A549 treated with AZD9567 at 1 μM for 4 hours (cell line): ENCODE data around the gene AATF. TPM values are rescaled to one million over a fixed set of nuclear protein-coding genes. Genes with fewer than 3 reads are reported as not detected.

Experiments used
- total RNA-seq: library from RNA; stranded (reverse); fragments of 200-300 nt; extraction: Qiagen RNA extraction; gene quantifications from 5 replicates; pipeline ENCODE4 v1.2.3, GENCODE V29; 2022; ENCODE audit not compliant: insufficient read depth

The AATF gene
- 106 to 123 TPM (median 111 TPM) in 5 replicates for total RNA-seq

DNA sequence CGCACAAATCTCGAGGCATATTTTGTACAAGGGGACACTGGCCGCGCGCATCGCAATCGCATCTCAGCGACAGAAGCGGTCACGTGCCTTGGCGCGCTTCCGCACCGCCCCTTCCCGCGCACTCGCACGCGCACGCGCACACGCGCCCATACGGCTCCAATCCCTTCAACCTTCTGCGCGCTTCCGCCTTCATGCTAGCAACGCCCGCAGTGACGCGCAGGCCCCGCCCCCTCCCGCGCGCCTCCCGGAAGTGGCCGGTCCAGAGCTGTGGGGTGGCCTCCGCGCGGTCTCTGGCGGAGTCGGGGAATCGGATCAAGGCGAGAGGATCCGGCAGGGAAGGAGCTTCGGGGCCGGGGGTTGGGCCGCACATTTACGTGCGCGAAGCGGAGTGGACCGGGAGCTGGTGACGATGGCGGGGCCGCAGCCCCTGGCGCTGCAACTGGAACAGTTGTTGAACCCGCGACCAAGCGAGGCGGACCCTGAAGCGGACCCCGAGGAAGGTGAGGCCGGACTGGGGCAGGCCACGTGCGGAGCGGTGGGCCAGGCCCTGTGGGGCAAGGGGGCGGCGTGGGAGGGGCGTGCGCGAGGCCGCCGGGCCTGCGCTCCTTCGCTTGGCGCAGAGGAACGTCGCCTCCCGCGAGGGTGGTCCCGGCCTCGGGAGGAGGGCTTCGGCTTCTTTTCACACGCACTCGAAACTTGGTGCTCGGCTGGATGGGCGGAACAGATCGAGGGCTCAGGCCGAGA is at the start of gene AATF:
Gene AATF, plus strand, starts transcription at position 238 of the 744 bp plus-strand sequence. Its CDS starts 172 bp downstream, at position 410.

DNA sequence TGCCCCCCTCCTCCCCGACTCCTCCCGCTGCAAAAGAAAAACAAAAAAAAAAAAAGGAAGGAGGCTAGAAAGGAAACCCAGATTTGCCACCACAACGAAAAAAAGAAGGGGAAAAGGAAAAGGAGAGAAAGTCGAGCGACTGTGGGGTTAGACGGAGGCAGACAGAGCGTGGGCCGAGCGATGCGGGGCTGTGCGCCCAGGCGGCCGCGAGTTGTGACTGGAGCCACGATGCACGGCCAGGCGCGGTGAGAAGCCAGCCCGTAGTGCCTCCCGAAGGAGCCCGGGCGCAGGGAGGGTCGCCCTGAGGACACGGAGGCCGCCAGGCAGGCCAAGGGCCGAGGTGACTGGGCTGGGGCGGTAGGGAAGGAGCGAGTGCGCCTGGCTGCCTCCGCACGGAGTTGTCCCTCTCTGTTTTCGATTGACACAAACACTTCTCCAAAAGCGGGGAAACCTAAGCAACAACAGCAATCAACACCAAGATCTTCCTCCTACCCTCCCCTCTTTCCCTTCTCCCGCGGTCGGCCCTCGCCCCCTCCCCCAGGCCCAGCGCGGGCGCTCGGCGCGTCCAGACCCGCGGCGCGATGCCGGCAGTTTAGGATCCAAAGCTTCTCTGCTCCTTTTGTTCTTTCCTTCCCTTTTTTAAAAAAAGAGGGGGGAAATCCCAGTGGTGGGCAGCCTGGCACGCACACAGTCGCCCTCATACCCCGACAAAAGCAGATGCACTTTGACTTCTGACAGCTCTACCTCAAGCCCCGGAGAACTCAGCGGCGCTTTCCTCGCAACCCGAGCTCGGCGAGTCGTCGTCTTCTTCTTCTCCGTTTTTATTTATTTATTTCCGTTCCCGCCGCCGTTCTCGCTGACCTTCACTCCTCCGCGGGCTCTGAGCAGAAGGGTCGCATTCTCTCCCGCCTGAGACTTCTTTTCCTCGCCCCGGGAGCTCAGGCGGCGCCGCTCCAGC is 11.5 kb upstream of the AATF start, which contains the start of gene LHX1:
Gene LHX1, plus strand, starts transcription at position 475 of the 958 bp plus-strand sequence. CDS start 723 bp downstream, outside the sequence.

Other genes with a start within 250 kb of the AATF start
- 1.2 to 1.6 TPM (median 1.6 TPM) in 5 replicates for gene LHX1, start 11.5 kb upstream of the AATF start, total RNA-seq